Glomerular endothelial cell (primary cell): Measurements from ENCODE around the gene DOCK1. TPM values are rescaled to one million over a fixed set of nuclear protein-coding genes. Genes with fewer than 3 reads are reported as not detected.

Source experiments
- DNase-seq: peaks from one replicate; pipeline ENCODE4 v3.0.0-alpha.2; 2011; ENCODE audit warnings: low read depth, low spot score; ENCODE audit errors: extremely low read depth
- total RNA-seq: library from RNA; depleted of rRNA; stranded (reverse); fragments of >200 nt; gene quantifications from 2 replicates; pipeline ENCODE4 v1.2.3, GENCODE V29; 2015

Gene DOCK1
- total RNA-seq, 1 donor from 2014 or later, result 90.4 TPM

DNA sequence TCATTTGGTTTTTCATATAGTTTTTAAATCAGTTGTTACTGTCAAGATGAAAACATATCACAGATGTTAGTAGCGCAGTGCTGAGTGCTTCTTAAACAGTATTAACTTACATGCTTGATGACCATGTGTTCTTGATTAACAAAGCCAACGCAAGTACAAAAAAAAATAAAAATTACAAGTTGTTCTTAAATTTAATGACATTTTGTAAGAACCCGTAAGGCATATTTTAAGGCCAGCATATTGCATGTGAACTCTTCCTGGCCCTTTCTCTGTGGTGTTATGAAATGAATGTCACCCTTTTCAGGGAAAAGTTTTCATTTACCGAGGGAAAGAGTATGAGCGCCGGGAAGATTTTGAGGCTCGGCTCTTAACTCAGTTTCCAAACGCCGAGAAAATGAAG lies 503.5 kb downstream of the DOCK1 start:
- no peak for DNase-seq

DNA sequence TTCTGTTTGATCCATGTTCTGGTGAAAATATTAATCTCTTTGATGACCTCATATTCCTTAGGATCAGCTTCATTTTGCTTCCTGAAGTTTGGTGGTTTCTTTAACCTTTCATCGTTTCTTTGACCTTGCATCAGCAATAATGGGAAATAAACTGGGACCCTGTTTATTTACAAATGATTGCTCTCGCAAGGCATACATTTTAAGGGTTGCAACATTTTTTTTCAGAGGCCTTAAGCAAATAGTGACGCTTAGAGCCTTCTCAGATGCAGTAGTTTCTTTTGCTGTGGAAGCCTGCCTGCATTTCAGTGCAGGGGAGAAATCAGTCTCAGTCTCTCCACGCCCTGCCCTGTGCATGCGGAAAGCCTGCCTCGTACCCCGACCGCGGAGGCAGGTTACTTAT lies 504.8 kb downstream of the DOCK1 start:
- no peak for DNase-seq

DNA sequence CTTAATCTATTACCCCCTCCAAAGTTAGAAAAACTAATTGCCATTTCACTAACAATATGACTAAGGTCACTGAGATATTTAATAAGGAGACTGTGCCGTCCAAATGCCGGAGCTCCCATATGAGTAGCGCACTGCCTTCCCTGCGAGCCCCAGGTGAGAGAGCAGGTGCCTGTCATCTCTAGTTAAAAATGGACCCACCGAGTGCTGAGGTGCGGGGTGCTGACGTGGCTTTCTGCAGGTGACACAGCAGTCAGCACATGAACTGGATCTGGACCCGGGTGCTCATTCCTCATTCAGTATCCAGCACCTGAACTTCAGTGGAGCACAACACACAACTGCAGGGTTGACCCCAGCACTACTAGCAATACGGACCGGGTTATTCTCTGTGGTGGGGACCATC lies 505.8 kb downstream of the DOCK1 start:
- no peak for DNase-seq

DNA sequence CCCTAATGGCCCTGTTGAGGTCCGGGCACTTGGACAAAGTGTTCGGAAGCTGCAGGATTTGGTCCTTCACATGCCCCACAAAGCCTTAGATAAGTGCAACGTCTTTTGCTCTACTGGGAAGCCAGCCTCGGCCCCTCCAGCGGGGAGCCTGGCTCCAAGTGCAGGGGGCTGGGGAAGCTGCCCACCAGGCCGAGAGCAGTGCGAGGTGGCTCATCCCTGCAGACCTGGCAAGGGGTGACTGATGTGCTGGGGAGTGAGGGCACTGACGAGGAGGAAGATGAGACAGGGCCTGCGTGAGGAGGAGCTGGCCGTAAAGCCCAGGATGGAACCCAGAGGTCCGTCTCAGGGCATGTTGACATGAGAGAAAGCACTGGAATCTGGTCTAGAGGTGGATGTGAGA lies 508.1 kb downstream of the DOCK1 start:
- DNase-seq, result no peak

DNA sequence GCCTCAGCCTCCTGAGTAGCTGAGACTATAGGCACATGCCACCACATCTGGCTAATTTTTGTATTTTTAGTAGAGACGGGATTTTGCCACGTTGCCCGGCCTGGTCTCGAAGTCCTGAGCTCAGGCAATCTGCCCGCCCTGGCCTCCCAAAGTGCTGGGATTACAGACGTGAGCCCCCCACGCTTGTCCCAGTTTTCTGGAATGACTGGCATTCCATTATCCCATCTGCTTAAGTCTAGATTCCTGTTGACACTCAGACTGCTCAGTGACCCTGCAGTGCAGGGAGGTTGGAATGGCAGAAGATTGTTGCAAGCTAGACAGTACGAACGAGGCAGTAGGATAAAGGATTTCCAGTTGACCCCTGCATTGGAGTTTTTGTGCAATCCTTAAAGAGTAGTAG lies 508.8 kb downstream of the DOCK1 start:
- DNase-seq, result no peak

DNA sequence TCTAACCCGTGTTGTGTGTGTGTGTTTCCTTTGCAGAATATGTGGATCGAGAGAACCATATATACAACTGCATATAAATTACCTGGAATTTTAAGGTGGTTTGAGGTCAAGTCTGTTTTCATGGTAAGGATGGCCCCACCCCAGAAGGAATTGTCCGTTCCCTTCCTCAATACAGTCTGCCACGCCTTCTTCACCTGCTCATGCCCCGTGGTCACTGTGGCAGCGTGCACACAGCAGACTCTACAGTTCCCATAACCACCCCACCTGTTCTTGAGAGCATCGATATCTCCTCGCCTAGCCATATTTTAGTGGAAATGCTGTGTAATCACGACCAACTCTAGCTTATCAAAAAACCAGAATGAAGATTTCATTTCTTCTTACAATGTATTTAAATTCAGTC lies 509.9 kb downstream of the DOCK1 start:
- DNase-seq, result no peak

DNA sequence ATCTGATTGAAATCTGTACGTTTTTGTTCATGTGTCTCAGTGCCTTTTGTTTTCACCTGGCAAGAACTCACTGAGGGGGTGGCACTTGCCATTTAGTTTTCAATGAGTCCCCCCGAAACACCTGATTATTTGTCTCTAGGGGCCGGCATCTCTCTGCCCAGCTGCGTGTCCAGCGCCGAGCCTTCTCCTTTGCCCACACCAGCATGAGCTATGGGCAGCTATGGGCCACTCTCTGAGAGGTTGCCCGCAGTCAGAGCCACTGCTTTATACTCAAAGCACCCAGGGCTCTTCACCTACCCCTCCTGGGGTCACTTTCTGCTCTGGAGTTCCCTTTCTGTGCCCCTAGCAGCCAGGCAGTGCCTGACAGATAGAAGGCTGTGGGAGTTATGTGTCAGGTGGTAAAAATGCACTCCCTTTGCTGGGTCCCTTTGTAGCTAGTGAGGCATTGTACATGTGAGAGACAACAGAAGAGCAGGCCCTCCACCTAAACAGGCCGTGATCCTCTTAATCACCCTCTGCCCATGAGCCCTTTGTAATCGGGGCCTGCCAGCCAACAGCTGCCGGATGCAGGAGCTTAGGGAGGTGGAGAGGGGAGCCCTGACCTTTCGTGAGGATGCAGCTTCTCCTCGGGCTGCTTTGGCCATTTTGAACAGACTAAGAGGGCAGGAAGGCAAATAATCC lies 510.8 kb downstream of the DOCK1 start:
- DNase-seq, result no peak

DNA sequence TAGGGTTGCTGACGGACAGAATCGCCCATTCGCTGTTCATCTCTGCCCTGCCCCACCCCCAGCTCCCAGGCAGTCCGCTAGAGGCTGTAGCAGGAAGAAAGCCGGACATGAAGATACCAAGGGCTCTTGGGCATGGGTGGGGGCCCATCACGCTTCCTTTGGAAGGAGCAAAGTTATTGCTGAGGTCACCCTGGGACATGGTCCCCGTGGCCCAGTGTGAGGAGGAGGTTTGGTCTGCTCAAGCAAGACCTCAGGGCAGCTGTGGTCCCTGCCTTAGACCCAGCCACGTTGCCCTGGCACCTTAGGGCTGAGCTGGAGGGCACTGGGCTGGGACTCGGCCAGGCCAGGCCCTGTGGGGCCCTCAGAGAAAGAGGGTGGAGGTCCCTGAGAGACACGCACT lies 511.8 kb downstream of the DOCK1 start:
- DNase-seq, result no peak

DNA sequence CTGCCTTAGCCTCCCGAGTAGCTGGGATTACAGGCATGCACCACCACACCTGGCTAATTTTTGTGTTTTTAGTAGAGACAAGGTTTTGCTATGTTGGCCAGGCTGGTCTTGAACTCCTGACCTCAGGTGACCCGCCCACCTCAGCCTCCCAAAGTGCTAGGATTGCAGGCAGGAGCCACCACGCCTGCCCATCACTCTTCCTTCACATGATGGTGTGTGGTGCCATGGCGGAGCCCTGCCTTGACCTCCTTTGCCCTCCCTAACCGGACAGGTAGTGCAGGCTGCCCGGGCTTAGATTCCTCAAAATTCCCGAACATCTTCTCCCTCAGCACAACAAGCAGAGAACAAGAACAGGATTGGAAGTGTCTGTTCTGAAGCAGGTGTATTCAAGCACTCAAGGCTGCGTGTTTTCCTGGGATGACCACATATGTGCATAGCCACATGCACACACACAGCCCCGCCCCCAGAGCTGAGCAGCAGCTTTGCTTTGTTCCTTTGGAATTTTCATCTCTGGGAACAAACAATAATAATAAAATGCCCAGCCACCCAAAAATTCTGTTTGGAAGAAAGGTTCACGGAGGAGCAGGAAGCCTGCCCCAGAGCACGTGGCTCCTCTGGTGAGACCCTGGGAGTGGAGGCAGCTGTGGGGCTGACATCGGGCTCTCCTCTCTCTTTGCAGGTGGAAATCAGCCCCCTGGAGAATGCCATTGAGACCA lies 512.6 kb downstream of the DOCK1 start:
- DNase-seq, result no peak

DNA sequence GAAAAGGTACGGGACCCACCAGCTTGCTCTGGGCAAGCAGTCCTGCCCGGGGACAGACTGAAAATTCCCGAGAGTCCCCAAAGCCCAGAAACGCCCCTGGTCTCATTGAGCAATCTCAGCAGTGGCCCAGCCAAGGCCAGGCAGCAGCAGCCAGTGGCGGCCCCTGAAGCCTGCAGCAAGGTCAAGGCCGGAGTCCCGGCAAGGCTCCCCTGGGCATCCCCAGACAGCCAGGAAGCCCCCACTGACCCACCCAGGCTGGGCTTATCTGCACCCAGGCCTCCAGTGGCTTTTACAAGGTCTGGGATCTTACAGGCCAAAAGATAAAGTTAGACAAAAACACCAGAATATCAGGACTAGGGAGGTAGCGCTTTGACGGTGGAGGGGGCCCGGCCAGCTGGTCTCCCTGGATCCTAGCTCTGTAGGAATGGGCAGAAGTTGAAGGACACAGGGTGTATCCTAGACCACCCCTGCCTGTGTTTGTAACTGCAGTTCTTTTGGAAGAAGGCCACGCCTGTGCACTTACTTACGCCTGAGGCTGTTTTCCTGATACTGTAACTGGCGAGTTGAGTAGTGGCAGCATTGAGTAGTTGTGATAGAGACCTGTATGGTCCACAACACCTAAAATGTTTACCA lies 513.4 kb downstream of the DOCK1 start:
- no peak for DNase-seq

DNA sequence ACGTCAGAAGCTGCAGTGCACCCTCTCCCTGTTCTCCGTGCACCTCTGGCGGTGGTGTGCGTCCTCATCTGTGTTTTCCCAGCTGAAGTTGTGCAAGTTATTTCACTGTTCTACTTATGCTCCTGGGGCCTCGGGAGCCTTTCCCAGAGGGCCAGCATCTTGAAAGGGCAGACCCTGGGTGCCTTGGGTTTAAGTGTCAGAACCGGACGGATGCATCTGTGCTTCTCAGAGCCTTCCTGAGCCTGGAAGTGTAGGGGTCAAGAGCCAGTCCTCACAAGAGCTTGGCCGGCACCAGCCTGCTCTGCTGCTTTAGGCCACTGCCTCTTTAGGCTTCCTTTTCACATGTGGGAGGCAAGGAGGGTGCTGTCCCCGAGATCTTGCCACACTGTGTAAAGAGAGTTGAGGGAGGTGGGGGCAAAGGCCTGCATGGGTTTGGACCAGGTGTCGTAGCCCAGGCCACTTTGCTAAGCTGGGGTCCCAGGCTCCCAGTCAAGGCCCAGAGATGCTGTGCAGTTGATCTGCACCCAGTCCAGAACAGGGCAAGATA lies 515.0 kb downstream of the DOCK1 start:
- no peak for DNase-seq

DNA sequence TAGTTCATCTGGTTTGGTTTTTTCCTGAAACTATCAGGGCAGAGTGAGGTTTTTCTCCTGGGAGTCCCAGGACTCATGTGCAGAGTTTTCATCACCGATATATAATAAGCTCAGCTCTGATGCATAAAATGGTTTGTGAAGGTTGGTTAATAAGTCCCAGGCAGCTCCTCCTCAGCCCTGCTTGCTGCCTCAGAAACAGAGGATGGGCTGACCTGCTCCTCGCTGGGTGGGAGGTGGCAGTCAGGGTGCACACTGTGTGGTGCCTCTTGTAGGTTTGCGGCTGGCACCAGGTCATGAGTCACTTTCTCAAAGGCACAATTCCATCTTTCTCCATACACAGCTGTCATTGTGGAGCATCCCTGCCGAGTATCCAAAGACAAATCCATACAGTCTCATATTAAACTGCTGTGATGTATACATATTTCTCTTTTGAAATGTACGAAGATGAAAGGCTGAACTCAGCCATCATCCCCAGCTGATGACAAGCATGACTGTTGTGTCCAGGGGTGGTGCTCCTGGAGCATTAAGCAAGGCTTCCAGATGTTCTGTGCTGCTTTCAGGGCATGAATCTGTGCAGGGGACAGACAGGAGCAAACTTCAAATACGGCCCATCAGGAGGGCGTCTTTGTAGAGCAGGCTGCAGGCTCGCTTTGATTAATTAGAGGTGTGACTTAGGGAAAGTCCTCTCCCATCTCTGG lies 518.1 kb downstream of the DOCK1 start:
- DNase-seq, result no peak

DNA sequence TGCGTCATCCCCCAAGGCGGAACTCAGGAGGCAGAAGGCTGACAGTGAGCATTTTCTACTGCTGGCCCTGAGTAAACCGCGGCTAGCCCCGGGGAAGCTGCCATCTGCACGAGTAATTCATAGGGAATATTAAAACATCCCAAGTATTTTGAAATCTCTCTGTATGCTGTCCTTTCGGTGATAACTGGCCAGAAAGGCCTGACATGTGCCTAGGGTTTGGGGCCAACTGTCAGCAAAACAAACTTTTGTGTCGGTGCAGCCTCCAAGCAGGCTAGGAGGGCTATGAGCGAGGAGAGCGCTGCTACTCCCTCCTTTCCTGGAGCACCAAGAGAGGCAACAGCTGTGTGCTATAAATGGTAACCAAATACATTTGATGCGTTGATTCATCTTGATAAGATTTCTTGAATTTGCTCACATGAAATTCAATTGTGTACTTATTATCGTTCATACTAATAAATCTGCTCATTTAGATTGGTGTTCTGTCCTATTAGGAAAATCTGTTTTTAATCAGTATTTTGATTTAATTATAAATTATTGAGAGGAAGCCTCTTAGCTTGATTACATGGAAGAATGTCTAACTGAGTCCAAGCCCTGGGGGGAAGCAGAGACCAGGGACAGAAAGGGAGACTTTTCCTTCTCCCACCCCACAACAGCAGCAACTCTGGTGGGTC lies 519.5 kb downstream of the DOCK1 start:
- DNase-seq, result no peak

DNA sequence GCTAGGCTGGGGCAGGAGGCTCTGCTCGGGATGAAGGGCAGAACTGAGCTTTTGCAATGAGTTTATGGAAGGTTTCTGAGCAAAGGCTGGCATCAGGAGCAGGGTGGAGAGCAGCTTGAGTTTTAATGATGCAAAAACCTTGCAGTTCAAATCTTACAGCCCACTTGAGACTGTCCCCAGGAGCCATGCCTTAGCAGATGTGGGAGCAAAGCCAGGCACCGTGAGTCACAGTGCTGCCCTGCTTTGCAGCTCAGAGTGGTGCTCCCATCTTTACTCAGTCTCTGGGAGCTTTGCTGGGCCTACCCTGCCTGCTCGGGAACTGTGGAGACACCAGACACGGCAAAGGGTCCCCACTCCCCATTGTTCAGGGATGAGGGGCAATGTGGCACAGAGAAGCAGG lies 521.5 kb downstream of the DOCK1 start:
- no peak for DNase-seq

DNA sequence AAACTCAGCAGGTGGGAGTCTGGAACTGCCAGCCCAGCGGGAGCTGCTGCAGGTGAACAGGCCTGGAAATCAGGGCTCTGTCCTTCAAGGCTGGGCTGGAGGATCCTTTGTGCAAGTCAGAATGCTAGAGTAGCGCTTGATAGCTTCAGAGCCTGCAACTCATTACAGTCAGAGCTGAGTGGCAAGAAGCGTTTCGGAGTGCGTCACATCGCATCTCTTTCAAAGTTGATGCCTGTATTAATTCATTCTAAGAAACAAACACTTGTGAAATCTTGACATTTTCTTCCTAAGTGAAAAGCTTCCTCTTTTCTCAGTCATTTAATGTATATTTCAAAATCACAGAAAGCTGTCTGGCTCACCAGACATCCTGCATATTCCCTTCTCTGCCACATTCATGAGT lies 522.7 kb downstream of the DOCK1 start:
- no peak for DNase-seq

DNA sequence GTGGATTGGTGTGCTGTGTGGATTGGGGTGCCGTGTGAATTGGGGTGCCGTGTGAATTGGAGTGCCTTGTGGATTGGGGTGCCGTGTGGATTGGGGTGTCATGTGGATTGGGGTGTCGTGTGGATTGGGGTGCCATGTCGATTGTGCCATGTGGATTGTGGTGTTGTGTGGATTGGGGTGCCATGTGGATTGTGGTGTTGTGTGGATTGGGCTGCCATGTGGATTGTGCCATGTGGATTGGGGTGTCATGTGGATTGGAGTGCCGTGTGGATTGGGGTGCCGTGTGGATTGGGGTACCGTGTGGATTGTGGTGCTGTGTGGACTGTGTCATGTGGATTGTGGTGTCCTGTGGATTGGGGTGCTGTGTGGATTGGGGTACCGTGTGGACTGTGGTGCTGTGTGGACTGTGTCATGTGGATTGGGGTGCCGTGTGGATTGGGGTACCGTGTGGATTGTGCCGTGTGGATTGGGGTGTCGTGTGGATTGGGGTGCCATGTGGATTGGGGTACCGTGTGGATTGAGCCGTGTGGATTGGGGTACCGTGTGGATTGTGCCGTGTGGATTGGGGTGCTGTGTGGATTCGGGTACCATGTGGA lies 523.3 kb downstream of the DOCK1 start:
- DNase-seq, result no peak

DNA sequence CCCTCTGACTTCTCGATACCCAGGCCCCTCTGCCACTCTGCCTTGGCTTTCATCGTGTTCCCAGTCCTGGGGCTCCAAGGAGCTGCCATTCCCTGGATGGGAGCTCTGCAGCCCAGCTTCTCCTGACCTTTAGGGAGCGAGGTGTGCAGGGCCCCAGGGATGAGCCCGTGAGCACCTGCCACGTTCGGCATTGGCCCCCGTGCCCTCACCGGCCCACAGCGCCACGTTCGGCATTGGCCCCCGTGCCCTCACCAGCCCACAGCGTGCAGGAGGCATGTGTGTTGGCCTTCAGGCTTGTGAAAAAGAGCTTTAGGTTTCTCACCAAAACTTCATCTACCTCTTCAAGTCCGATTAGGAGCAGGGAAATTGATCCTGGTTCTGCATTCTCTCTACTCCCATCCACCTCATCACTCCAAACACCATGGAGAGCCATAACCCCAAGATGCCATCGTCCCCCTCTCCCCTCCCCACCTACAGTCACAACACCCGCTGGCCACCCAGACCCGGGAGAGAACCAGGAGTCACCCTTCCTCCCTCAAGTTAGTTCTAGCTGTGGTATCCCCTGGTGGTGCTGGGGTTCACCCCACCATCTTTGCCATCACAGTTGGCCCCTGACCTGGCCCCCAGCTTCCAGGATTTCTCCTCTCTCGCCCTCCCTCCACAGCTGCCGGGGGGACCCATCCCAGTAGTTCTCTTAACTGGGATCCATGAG lies 524.5 kb downstream of the DOCK1 start:
- no peak for DNase-seq

DNA sequence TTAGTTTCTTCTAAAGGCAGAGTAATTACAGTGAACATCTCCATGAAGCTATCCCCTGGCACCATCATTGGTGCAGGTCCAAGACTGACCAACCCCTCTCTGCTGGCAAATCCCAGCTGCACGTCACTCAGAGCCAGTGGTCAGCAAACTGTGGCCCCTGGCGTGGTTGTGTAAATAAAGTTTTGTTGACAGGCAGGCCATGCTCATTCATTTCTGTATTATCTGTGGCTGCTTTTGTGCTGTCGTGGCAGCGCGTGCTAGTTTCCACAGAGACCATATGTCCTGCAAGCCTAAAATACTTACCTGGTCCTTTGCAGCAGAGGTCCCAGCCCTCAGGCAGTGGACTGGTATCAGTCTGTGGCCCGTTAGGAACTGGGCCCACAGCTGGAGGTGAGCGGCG lies 526.3 kb downstream of the DOCK1 start:
- no peak for DNase-seq

DNA sequence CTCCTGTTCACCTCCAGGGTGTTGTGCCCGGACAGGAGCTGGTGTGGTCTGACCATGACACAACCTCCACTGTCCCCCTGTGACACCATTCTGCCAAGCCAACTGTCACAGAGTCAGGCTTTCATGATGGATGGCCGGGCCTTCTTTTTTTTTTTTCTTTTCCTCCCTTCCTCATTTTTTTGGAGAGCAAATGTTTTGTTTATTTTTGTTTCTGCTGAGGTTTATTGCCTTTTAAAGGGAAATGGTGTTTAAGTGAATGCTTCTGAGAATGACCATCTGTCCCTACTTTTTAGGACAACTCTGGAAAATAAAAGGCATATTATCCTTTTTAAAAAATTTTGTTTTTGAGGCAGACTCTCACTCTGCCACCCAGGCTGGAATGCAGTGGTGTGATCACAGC lies 528.8 kb downstream of the DOCK1 start:
- DNase-seq, result no peak

DNA sequence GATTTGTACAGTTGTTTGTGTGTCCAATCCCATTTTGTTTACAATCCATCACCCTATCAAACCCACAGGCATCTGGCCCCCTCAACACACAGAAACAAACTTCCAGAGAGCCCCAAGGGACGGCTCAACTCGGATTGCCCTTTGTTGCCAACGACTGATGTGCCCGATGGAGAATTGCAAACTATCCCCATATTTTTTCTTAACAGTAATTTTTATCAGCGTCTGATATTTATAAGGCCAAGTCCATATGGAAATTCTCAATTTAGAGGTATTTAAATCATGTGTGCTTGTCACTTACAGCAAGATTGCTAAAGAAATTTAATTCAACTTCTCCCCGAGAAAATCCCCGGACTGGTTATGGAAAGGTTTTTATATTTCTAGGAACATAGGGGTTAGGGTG lies 530.0 kb downstream of the DOCK1 start:
- no peak for DNase-seq
